NOMO-1 treated with dmso at 0.1 percent for 144 hours (cell line): ENCODE data around the gene NADSYN1.
"Not testable (repeated sequence)": the region's sequence is repeated elsewhere in the genome, so short reads cannot be mapped to it uniquely, and the experiment has no call there.

Source experiments
- DNase-seq: peaks from one replicate; lab custom pipeline; 2025; ENCODE audit not compliant: unreplicated experiment; lab: John Stamatoyannopoulos, UW

NADSYN1 gene

GRCh38 chr11:71525188-71525937 is 72.4 kb downstream of the NADSYN1 start:
- DNase-seq = no peak

- DNase-seq = no peak
These were observed 73.0 kb downstream of the NADSYN1 start for GRCh38 chr11:71525938-71526495.

- not testable (repeated sequence) for DNase-seq
These were observed 74.0 kb downstream of the NADSYN1 start, which contains the start of gene KRTAP5-7 for GRCh38 chr11:71526796-71527575. KRTAP5-7 (plus strand) TSS chr11:71527267; CDS start chr11:71527301, 34 bp downstream.

- DNase-seq = no peak
These were observed 74.7 kb downstream of the NADSYN1 start for GRCh38 chr11:71527576-71528210.

- no peak for DNase-seq
These were observed 77.6 kb downstream of the NADSYN1 start for GRCh38 chr11:71530602-71531001.

- no peak for DNase-seq
These were observed 79.1 kb downstream of the NADSYN1 start for GRCh38 chr11:71532036-71532610.

- not testable (repeated sequence) for DNase-seq
These were observed 82.0 kb downstream of the NADSYN1 start for GRCh38 chr11:71534711-71535608.

- DNase-seq = no peak
These were observed 82.8 kb downstream of the NADSYN1 start for GRCh38 chr11:71535825-71536224.

- DNase-seq = no peak
These were observed 84.5 kb downstream of the NADSYN1 start for GRCh38 chr11:71537537-71537936.

GRCh38 chr11:71537977-71538665 is 85.1 kb downstream of the NADSYN1 start, which contains the start of gene KRTAP5-8:
KRTAP5-8 (plus strand) TSS chr11:71538025; CDS start chr11:71538056, 31 bp downstream.
- not testable (repeated sequence) for DNase-seq

GRCh38 chr11:71538666-71538990 is 85.6 kb downstream of the NADSYN1 start:
- DNase-seq = no peak

GRCh38 chr11:71539017-71539416 is 86.0 kb downstream of the NADSYN1 start:
- no peak for DNase-seq

- not testable (repeated sequence) for DNase-seq
These were observed 87.0 kb downstream of the NADSYN1 start for GRCh38 chr11:71539971-71540370.

GRCh38 chr11:71540521-71541304 is 87.7 kb downstream of the NADSYN1 start:
- not testable (repeated sequence) for DNase-seq

- DNase-seq = no peak
These were observed 89.4 kb downstream of the NADSYN1 start for GRCh38 chr11:71542382-71542781.

- no peak for DNase-seq
These were observed 90.1 kb downstream of the NADSYN1 start for GRCh38 chr11:71542879-71543777.

GRCh38 chr11:71543866-71544265 is 90.9 kb downstream of the NADSYN1 start:
- no peak for DNase-seq
